ENCODE results near the gene PLXNB3.

PLXNB3 gene

DNA sequence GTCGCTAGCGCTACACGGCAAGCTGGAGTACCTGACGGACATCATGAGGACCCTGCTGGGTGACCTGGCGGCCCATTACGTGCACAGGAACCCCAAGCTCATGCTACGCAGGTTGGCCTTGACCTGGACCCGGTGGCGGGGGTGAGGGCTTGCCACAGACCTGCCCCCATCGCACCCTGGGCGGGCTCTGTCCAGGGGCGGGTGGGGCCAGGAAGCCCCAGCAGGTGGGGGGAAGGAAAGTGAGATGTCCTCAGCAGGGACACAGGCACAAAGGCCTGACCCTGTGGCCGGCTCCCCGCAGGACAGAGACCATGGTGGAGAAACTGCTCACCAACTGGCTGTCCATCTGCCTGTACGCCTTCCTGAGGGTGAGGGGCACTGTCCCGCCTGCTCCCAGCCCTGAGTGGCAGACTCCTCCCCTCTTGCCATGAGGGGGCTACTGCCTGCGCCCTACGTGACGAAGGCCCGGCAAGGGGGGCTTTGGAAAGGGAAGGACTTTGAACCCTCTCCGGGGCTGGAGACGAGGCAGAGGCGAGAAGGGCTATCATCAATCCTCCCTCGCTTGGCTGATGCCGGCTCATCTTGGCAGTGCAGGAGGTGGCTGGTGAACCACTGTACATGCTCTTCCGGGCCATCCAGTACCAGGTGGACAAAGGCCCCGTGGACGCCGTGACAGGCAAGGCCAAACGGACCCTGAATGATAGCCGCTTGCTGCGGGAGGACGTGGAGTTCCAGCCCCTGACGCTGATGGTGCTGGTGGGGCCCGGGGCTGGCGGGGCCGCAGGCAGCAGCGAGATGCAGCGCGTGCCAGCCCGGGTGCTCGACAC lies 11.5 kb downstream of the PLXNB3 start:
- FAIRE-seq: no peak

DNA sequence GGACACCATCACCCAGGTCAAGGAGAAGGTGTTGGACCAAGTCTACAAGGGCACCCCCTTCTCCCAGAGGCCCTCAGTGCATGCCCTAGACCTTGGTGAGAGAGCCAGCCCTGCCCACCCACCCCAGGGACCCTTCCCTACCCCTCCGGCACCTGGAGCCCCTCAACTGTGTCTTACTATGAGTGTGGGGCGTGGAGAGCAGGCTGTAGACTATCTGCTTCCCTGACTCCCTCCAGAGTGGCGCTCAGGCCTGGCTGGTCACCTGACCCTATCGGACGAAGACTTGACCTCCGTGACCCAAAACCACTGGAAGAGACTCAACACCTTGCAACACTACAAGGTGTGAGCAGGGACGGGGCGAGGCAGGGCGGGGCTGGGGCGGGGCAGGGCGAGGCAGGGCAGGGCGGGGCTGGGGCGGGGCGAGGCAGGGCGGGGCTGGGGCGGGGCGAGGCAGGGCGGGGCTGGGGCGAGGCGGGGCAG lies 12.1 kb downstream of the PLXNB3 start:
- FAIRE-seq: no peak

DNA sequence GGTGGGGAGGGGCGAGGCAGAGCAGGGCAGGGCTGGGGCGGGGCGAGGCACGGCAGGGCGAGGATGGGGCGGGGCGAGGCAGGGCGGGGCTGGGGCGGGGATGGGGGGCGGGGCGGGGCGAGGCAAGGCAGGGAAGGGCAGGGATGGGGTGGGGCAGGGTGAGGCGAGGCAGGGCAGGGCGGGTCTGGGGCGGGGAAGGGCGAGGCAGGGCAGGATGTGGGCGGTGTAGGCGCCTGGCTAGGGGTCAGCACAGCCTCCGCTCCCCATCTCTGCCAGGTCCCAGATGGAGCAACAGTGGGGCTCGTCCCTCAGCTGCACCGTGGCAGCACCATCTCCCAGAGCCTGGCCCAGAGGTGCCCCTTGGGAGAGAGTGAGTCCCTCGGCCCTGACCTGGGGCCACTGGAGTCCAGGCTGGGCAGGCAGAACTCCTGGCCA lies 12.6 kb downstream of the PLXNB3 start:
- no peak for FAIRE-seq

DNA sequence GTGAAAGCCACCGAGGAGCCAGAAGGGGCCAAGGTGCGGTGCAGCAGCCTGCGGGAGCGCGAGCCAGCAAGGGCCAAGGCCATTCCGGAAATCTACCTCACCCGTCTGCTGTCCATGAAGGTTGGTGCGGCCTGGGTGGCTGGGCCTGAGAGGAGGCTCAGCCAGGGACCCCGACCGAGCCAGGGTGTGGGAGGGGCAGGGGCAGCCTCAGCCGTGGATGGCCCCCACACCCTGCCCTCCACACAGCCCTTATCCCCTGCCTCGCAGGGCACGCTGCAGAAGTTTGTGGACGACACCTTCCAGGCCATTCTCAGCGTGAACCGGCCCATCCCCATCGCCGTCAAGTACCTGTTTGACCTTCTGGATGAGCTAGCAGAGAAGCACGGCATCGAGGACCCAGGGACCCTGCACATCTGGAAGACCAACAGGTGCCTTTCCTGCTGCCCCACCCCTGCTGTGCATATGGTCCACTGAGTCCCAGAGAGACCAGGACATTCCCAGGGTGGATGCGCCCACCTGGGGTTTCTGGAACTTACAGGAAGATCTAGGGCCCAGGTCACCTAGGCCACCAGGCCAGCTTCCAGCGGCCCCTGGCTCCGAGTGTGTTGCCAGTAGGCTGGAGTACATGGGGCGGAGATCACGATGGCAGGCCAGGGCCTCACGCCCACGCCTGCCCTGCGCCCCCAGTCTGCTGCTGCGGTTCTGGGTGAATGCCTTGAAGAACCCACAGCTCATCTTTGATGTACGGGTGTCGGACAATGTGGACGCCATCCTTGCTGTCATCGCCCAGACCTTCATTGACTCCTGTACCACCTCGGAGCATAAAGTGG lies 13.4 kb downstream of the PLXNB3 start:
- FAIRE-seq: no peak

DNA sequence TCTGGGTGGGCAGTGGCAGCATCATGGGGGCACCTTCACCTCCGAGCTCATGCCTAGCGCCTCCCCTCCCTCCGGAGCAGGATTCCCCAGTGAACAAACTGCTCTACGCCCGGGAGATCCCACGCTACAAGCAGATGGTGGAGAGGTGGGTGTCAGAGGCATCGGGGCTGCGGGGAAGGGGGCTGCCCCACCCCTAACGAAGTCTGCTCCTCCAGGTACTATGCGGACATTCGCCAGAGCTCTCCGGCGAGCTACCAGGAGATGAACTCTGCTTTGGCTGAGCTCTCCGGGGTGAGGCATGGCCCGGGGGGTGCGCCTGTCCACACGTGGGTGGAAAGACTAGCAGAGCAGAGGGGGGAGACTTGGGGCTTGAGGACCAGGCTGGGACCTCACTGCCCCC lies 14.1 kb downstream of the PLXNB3 start:
- FAIRE-seq: no peak

DNA sequence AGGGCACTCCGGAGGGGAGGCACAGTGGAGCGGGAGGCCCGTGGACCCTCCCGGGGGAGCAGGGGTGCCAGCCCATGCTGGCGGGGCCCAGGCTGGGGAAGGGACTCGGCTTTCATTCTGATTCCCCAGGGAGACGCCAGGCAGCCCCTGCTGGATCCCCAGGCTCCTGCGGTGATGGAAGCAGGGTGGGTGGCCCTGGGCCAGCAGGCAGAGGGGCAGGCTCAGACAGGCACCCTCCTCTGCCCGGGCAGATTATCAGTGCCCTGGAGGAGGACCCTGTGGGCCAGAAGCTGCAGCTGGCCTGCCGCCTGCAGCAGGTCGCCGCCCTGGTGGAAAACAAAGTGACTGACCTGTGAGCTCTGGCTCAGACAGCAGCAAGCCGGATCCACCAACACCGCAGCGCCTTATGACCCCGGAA lies 14.6 kb downstream of the PLXNB3 start:
- no peak for FAIRE-seq

DNA sequence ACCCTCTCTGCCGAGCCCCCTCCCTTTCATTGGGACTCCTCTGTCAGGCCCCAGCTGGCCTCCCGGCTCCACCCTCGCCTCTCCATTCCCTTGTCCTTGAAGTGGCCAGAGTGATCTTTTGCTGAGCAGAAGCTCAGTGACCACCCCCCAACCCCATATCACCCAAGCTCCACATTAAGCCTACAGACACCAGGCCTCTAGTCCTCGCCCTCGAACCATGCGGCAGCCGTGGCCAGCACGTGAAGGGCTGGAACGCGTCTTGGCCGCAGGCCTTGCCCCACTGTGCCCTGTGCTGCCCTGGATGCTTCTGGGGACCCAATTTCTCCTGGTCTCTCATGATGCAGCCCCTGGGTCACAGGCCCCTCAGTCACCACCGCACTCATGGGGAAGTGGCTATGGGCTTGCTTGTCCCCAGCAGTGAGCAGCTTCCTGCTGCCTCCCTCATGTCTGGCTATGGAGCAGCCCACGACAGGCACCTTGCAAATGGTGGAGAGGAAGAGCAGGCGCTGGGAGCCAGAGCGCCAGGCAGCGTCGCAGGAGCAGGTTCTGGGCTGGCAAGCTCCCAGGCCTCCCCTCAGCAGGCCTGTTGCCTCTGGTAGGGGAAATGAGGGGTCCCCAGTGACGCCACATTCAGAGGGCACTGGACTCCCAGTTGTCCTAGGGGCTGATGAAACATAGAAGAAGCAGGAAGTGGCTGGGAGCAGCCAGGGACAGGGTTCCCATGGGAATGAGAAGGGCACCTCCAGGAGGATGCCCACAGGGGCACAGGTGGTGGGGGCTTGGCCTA lies 16.0 kb downstream of the PLXNB3 start:
- no peak for FAIRE-seq

DNA sequence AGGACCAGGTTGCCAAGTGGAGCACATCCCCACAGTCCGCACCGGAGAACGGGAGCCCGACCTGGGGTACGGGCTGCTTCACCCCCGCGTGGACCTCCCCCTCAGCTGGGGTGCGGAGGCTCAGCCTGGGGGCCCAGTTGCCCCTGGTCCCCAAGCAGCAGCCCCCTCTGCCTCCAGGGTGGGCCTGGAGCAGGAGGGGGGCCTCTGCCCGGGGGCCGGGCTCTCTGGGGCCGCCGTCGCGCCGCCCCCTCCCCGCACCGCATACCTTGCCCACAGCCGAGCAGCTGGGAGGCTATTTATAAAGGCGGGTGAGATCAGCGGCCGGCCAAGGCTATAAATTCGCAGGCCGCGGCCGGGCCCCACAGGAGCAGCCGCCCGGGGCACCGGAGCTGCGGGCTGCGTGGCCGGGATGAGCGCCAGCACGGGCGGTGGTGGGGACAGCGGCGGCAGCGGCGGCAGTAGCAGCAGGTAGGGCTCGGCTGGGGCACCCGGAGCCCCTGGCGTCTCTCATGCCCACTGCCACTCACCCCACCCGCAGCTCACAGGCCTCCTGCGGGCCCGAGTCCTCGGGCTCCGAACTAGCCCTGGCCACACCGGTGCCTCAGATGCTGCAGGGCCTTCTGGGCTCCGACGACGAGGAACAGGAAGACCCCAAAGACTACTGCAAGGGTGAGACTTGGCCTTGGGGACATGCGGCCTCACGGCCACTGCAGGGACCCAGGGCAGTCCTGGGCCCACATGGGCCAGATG lies 16.8 kb downstream of the PLXNB3 start, which contains the start of gene SRPK3:
SRPK3 (plus strand) TSS at position 364 of the 750 bp plus-strand sequence; CDS start at position 410, 46 bp downstream.
- no peak for FAIRE-seq

DNA sequence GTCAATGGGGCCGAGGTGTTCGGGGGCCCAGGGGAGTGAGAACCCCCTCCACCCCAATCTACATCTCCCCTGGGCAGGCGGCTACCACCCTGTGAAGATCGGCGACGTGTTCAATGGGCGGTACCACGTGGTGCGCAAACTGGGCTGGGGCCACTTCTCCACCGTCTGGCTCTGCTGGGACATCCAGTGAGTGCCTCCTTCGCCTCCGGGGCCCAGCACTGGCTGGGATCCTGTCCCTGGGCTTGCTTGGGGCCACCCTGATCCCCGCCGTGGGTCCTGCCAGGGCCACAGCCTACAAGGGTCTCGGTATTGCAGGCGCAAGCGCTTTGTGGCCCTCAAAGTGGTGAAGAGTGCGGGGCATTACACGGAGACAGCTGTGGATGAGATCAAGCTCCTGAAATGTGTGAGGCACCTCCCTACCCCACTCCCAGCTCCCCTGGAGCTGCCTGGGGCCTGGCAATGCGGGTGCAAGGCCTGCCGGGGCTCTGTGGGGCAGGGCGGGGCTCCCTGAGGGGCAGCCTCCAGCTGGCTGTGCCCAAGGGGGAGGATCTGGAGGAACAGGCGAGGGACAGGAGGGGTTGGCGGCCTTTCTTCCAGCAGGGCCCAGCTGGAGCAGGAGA lies 17.5 kb downstream of the PLXNB3 start:
- FAIRE-seq: no peak

DNA sequence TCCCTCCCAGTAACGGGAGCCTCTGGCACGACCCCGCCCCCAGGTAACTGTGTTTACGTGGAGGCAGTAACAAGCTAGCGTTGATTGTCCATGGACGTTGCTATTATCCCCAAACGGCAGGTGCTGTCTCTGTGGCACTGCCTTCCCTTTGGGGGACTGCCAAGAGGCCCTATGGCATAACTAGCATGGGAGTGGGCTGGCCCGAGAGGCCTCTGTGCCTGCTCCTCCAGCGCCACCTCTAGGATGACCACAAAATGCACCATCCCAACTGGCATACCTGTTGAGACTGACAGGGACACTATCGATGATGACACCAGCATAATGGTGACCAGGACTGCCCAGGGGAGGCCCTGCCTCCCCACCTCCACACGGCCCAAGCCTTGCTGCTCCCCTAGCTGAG lies 18.3 kb downstream of the PLXNB3 start:
- FAIRE-seq: no peak

DNA sequence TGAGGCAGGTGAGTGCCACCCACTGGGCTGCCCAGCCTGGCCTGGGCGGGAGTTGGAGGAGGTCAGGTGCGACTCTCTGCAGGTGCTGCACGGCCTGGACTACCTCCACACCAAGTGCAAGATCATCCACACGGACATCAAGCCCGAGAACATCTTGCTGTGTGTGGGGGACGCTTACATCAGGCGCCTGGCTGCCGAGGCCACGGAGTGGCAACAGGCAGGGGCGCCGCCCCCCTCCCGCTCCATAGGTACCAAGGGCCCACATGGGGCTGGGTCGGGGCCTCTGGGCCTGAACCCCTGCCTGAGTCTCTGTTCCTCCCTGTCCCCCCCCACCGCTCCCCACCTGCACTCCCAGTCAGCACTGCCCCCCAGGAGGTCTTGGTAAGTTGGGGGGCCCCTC lies 18.8 kb downstream of the PLXNB3 start:
- FAIRE-seq: no peak

DNA sequence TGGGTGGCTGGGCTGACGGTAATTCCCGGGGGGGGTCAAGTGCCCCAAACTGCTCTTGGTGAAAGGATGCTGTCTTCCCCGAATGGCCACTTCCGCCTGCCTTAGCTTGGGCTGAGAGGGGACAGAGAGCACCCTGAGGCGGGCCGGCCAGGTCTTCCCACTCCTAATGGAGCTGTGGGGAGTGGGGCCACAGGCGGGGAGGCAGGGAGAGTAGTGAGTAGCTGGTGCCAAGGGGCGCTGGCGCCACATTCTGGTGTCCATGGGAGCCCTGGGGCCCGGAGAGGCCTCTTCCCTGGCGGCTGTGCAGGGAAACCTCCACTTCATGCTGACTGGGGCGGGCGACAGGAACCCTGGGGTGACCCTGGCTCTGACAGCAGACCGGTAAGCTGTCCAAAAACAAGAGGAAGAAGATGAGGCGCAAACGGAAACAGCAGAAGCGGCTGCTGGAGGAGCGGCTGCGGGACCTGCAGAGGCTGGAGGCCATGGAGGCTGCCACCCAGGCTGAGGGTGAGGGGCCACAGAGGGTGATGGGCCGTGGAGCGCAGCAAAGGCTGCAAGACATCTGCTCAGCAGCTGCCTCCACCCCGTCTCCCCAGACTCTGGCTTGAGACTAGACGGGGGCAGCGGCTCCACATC lies 19.4 kb downstream of the PLXNB3 start:
- no peak for FAIRE-seq

DNA sequence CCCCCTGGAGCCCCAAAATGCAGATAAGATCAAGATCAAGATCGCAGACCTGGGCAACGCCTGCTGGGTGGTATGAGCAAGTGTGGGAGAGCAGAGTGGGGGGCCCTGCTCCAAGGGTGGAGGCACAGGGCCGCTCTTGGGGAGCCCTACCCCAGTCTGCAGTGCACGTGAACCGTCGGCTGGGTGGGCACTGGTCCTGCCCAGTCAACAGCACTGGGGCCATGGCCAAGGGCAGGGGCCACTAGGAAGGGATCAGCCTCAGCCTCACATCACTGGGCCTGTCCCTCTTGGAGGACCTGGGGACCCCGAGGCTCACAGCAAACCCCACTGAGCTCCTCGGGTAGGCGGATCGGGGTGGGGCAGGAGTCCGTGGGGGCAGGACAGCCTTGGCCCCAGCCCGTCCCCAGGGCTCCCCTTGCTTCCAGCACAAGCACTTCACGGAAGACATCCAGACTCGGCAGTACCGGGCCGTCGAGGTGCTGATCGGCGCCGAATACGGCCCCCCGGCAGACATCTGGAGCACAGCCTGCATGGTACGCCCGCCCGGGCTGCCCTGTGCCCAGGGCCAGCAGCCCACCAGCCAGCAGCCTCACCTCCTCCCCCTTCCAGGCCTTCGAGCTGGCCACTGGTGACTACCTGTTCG lies 20.4 kb downstream of the PLXNB3 start:
- FAIRE-seq: no peak

DNA sequence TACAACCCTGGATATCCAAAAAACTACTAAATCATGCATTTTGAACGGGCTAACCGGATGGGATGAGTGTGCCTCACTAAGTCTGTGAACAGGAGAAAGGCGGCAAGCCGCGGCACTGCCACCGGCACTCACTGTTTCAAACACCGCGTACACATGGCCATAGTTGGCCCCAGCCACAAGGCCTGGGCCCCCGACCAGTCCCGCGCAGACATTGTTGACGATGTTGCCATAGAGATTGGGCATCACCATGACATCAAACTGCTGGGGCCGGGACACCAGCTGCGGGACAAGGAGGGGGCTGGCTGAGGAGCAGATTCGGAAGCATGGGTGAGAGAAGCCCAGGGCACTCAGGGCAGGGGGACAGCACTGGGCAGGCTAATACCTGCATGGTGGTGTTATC lies 22.6 kb downstream of the PLXNB3 start:
- FAIRE-seq: no peak

DNA sequence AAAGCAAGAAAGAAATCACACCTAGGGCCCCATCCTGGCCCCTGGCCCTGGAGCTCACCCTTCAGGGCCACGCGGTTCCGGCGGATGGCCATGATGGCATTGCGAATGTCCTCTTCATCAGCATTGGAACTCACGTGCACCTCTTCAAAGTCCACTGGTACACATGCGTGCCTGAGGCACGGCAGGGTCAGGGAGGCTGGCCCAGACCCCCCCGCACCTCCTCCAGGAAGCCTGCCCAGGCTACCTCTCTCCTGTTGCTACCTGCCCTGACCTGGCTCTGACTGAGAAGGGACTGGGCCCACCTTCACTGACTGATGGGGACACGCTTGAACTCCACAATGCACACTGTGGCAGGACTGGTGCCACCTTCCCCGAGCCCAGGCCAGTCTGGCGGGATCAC lies 25.6 kb downstream of the PLXNB3 start:
- FAIRE-seq: no peak

DNA sequence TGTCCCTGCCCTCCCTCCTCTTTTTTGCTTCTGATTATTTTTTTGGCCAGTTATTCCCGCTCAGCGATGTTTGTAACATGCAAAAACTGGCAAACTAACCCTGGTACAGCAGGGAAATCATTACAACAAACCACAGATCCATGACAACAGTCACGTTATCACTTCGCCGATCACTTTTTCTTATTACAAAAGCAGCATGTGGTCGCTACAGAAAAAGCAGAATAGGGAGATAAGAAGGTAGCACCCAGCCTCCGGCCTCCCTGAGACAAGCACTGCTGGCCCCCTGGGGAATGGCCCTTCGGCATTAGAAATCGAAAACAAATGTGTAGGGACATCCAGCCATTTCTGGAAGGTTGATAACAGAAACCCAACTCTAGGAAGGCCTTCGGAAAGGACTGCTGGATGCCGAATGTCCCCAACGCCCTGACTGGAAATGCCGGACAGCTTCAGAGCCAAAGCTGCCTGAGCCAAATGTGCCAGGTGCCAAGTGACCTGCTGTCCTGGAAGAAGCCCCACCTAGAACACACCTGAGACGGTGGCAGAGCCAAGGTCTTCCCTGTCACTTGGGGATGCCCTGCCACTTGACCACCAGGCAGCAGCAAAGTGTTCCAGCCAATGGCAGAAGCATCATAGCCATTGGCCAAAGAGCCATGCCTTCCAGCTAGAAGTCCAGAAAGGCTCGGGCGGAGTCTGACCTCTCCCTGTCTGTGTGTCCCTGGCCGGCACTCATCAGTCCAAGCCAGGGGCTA lies 27.2 kb downstream of the PLXNB3 start:
- no peak for FAIRE-seq

DNA sequence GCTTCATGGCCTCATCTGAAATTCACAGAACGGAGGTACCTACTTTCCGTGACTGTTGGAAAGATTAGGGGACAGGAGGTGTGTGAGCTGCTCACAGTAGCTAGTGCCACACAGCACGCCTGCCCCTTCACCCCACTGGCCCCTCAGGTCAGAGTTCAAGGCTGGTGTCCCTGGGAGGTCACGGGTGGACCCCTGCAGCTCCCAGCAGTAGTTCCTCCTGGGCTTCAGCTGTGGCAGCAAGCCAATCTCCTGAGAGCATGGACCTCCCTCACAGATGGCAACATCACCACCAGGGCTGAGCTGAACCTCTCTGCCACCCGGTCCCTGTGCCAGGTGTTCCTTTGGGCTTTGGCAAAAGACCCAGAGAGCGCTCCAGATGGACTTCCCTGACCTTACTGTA lies 28.3 kb downstream of the PLXNB3 start:
- FAIRE-seq: no peak

DNA sequence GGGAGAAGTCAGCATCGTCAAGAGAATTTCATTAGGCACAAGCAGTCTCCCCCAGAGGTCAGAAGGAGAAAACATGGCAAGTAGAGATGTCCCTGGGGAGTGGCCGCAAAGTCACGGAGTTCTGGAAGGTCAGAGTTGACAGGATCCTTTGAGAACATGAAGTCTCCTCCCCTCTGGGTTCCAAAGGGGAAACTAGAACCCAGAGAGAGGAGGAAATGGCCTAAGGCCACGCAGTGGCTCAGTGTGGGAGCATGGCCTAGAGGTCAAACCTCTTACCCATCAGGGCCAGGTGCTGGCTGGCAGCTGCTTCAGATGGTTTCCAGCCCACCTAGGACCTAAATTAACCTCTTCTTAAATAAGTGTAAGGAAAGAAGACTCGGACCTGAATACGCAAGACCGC lies 29.2 kb downstream of the PLXNB3 start:
- FAIRE-seq: no peak

DNA sequence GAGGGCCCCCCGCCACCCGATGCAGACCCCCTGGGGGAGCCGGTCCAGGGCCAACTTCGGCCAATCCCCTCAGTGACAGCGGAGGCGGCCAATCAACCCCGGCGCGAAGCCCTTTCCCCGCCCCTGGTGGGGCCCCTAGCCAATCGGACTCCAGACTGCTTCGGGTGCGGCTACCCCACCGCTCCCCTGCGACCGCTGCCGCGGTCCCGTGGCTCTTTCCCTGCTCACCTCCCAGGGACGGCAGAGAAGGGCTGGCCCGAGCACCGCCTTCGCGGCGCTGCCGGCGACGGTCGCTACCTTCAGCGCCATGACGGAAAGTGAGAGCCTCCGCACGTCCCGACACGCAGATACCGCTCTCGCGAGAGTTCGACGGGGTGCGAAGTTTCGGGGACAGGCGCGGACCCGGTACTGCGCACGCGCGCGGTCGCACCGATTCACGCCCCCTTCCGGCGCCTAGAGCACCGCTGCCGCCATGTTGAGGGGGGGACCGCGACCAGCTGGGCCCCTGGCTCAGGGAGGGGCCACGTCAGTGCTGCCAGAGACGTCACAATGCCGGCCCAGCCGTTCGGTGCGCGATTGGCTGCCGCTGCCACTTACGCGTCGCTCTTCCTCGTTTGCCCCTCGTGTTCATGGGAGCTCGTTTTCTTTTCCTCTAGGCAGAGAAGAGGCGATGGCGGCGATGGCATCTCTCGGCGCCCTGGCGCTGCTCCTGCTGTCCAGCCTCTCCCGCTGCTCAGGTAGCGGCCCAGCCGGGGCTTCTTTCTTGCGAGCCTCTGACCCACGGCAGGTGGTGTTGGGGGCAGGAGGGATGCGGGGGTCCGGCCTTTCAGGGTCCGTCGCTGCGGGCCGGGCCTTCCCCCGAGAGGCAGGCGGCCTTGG lies 30.2 kb downstream of the PLXNB3 start, which contains the start of the genes IDH3G and SSR4:
IDH3G (minus strand) TSS at position 358 of the 879 bp plus-strand sequence; CDS start at position 309, 49 bp downstream.
SSR4 (plus strand) TSS at position 651 of the 879 bp plus-strand sequence; CDS start at position 671, 20 bp downstream.
- FAIRE-seq: peak; percentile 93
